Activated T-helper 1 cell treated with anti-CD3 and anti-CD28 coated beads, Interleukin-2, amount 50 U/mL, for 16 hours (primary cell): ENCODE data around the gene LRP8.

Source experiments
- DNase-seq, 2 donors: peaks; one replicate each; pipeline ENCODE4 v3.0.0-alpha.2; 2020; ENCODE audit warnings: low read depth in 1 of 2, low spot score in 1 of 2

Gene LRP8

GRCh38 chr1:53307037-53307436, 20.8 kb downstream of the LRP8 start:
- DNase-seq = no peak

GRCh38 chr1:53306168-53306567, 21.7 kb downstream of the LRP8 start:
- DNase-seq = no peak

GRCh38 chr1:53305650-53306049, 22.2 kb downstream of the LRP8 start:
- no peak for DNase-seq

- DNase-seq = no peak
Observed at GRCh38 chr1:53304527-53304926, 23.3 kb downstream of the LRP8 start.

GRCh38 chr1:53303726-53304515, 23.9 kb downstream of the LRP8 start:
- no peak for DNase-seq

GRCh38 chr1:53303243-53303642, 24.6 kb downstream of the LRP8 start:
- no peak for DNase-seq

- DNase-seq = no peak
Observed at GRCh38 chr1:53299233-53299632, 28.6 kb downstream of the LRP8 start.

GRCh38 chr1:53298045-53298637, 29.7 kb downstream of the LRP8 start:
- DNase-seq = no peak

GRCh38 chr1:53297195-53297594, 30.7 kb downstream of the LRP8 start:
- no peak for DNase-seq

- DNase-seq = no peak
Observed at GRCh38 chr1:53296117-53296749, 31.6 kb downstream of the LRP8 start.

GRCh38 chr1:53295726-53296116, 32.1 kb downstream of the LRP8 start:
- DNase-seq = no peak

GRCh38 chr1:53295295-53295694, 32.6 kb downstream of the LRP8 start:
- DNase-seq = no peak

GRCh38 chr1:53294567-53294966, 33.3 kb downstream of the LRP8 start:
- DNase-seq = peak in 1 of 2 donors; percentile 3

- DNase-seq = no peak
Observed at GRCh38 chr1:53294061-53294460, 33.8 kb downstream of the LRP8 start.

- DNase-seq = no peak
Observed at GRCh38 chr1:53293123-53293522, 34.7 kb downstream of the LRP8 start.

- DNase-seq = no peak
Observed at GRCh38 chr1:53292690-53293089, 35.2 kb downstream of the LRP8 start.

GRCh38 chr1:53291574-53291973, 36.3 kb downstream of the LRP8 start:
- DNase-seq = no peak

- DNase-seq = no peak
Observed at GRCh38 chr1:53288790-53289429, 39.0 kb downstream of the LRP8 start.

GRCh38 chr1:53288002-53288789, 39.7 kb downstream of the LRP8 start:
- DNase-seq = no peak

- no peak for DNase-seq
Observed at GRCh38 chr1:53286955-53287354, 40.9 kb downstream of the LRP8 start.
